Measurements from ENCODE around the gene AKAP13.
A peak's percentile ranks its signal among the peaks of the same experiment; 100 is the strongest.
"Not testable (repeated sequence)": the region's sequence is repeated elsewhere in the genome, so short reads cannot be mapped to it uniquely, and the experiment has no call there.

Gene AKAP13

DNA sequence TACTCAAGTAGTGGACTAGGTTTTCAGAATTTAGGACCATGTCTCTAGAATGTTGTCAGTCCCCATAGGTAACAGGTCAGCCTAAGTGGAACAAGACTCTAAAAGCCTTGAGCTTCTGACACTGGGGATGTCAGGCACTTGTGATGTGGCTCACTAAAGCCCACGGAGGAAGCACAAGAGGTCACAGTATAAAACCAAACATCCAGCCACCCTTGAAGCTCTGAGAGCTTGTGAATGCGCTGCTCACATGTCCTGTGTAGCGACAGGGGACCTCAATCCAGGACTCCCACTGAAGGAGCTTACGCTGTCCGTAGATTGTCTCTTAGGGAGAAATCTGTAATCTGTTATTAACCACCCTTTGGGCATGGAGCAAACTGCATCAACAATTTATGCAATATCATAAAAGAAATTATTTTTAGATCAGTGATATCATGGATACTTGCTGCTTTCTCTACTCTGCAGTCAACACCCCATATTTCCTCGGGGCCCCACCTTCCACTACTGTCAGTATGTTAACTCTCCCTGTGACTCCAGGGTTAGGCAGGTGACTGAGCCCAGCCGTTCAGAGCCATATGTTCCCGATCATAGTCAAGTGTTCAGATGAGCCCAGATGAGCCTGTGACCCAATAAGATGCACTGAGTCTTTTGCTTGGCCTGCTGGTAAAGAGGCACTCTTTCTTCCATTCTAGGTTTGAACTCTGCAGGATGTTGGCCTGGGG is 32.2 kb upstream of the AKAP13 start:
- DNase-seq = not testable (repeated sequence)

DNA sequence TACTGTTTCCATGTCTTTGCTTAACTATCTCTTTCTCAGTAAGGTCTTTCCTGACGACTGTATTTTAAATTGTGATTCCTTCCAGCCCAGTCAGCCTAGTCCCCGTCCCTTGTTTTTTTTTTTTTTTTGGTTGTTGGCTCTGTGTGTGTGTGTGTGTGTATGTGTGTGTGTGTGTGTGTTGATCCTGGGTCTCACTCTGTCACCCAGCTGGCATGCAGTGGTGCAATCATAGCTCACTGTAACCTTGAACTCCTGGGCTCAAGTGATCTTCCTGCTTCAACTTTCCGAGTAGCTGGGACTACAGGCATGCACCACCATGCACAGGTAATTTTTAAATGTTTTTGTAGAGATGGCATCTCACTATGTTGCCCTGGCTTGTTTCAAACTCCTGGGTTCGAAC is 31.3 kb upstream of the AKAP13 start:
- DNase-seq = not testable (repeated sequence)

DNA sequence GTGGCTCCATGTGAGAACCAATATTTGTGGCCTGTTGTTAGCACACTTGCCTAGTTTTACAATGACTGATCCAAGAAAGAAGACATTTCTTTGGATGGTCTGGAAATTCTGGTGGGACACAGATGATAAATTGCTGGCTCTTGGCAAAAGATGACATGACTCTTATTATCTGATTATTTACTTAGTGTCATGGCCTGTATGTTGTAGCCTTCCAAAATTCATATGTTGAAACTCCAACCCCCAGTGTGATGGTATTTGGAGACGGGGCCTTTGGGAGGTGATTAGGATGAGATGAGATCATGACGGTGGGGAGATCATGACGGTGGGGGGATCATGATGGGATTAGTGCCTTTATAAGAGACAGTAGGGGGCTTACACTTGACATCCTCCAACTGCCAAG is 30.0 kb upstream of the AKAP13 start:
- no peak for DNase-seq

DNA sequence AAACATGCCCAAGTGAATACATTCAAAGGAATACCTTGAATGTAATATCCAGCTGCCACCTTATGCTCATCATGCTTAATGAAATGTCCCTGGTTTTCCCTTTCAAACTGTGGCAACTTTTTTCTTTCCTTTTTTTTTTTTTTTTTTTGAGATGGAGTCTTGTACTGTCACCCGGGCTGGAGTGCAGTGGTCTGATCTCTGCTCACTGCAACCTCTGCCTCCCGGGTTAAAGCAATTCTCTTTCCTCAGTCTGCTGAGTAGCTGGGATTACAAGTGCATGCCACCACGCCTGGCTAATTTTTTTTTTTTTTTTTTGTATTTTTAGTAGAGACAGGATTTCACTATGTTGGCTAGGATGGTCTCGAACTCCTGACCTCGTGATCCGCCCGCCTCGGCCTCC is 28.9 kb upstream of the AKAP13 start:
- not testable (repeated sequence) for DNase-seq

GRCh38 chr15:85351965-85352364 is 28.4 kb upstream of the AKAP13 start:
- DNase-seq = no peak

GRCh38 chr15:85353516-85353915 is 26.9 kb upstream of the AKAP13 start:
- DNase-seq = no peak

DNA sequence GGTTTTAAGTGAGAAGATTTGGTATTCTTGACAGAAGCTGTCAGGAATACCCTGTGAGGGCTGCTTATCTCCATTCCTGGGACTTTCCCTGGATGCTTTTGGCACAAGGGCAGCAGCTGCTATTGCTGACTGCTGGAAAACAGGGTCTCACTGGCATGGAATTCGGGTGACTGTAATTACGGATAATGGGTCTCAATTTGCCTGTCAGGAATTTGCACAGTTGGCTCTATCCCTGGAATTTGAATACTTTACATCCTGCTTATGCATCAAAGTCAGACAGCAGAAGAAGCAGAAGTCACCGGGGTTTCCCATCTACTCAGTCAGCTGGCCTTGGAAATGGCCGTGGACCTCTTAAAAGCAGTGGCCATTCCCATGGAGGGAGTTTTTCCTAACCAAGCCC is 25.9 kb upstream of the AKAP13 start:
- no peak for DNase-seq

- no peak for DNase-seq
Measured at GRCh38 chr15:85354948-85355347, 25.5 kb upstream of the AKAP13 start.

- no peak for DNase-seq
Measured at GRCh38 chr15:85356276-85356675, 24.1 kb upstream of the AKAP13 start.

DNA sequence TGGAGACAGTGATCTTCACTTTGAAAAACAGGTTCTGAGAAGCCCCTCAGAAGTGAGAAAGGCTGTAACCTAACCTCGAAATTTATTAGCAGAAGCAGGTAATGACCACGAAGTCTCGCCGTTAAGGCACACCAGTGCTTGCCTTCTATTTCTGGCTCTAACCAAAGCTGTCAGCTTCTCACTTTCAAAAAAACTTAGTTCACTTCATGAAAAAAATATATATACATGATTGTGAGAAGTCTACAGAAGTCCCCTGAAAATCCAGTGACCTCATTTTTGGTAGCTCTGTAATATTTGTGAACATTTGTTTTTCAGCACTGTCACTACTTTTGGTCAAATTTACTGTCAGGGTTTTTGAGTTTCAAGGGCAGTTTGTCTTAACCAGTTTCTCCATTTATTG is 19.1 kb upstream of the AKAP13 start:
- no peak for DNase-seq

GRCh38 chr15:85362436-85363081 is 17.8 kb upstream of the AKAP13 start:
- no peak for DNase-seq

DNA sequence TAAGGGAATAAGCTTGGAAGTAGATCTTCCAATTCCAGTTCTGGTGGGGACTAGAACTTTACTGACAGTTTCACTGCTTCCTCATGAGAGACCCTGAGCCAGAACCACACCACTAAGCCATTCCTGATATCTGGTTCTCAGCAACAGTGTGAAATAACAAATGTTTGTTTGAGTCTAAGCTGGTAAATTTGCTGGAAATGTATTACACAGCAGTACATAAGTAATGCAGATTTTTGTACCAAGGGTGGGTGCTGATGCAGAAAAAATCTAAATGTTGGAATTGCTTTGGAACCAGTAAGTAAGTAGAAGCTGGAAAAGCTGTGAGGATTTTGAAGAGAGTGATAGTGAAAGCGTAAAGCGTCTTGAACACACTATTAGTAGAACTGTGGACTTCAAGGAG is 14.4 kb upstream of the AKAP13 start:
- no peak for DNase-seq

GRCh38 chr15:85367741-85368140 is 12.7 kb upstream of the AKAP13 start:
- DNase-seq = no peak

GRCh38 chr15:85374831-85375230 is 5.6 kb upstream of the AKAP13 start:
- no peak for DNase-seq

GRCh38 chr15:85377269-85377668 is 3.1 kb upstream of the AKAP13 start:
- DNase-seq = no peak

DNA sequence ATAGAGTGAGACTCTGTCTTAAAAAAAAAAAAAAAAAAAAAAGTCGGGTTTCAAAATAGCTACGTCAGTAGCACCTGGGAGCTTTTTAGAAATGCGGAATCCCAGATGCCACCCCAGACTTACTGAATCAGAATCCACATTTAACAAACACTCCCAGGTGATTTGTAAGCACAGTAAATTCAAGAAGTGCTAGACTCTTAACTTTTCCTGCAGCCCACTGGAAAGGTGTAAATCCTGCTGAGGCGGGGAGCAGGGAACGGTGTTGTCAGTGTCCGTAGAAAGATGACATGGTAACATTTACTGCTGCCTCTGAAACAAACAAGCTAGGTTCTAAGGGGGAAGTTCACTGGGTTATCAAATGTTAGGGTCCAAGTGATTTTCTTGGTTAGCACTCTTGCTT is 2.4 kb upstream of the AKAP13 start:
- no peak for DNase-seq

- DNase-seq = peak; percentile 72
Measured at GRCh38 chr15:85379403-85380131, 836 bp upstream of the AKAP13 start.

GRCh38 chr15:85380812-85381642 is 624 bp downstream of the AKAP13 start:
- DNase-seq = peak; percentile 68

GRCh38 chr15:85381850-85382751 is 1.7 kb downstream of the AKAP13 start:
- DNase-seq = no peak

DNA sequence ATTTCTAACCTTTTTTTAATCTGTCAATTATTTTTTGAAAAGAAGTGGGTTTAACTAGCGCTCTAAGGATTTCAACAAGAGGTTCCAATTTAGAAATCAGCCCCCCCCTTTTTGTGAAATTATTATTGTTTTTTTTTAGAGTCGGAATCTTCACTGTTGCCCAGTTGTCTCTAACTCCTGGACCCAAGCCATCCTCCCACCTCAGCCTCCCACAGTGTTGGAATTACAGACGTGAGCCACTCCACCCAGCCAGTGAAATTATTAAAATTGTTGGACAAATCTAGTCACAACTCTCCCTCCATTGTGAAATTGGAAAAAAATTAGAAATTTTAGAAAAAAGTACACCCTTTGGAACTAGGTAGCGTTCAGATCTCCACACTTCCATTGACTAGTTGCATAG is 2.5 kb downstream of the AKAP13 start:
- DNase-seq = no peak

GRCh38 chr15:85383470-85384148 is 3.2 kb downstream of the AKAP13 start:
- DNase-seq = peak; percentile 21

Measured in CD4-positive, alpha-beta T cell treated with Interleukin-17A for 1 hour (primary cell).